Panc1 (cell line): ENCODE results near the gene DPP8. TPM values are rescaled to one million over a fixed set of nuclear protein-coding genes. Genes with fewer than 3 reads are reported as not detected.
"Not testable (repeated sequence)": the region's sequence is repeated elsewhere in the genome, so short reads cannot be mapped to it uniquely, and the experiment has no call there.

ENCODE experiments used
- ATAC-seq: fragments of 200-7000 bp; cut with Tn5 transposase; 2 replicates; pipeline ENCODE4 v1.9.1; 2020; ENCODE audit warnings: mild to moderate bottlenecking, moderate library complexity
- BruUV-seq: library from RNA; stranded (reverse); fragments of 400-500 nt; replicated peaks from 2 replicates; lab custom pipeline; 2021; lab: Mats Ljungman, UMichigan
- CTCF ChIA-PET: fragments of 300-600 bp; sonication (Branson Sonifier 250); formaldehyde crosslinking; loops from one replicate; lab custom pipeline; 2022; ENCODE audit warnings: antibody characterized with exemption; lab: Charles Lee
- POLR2A ChIA-PET: fragments of 300-600 bp; sonication (Branson Sonifier 250); formaldehyde crosslinking; loops from one replicate; lab custom pipeline; 2022; ENCODE audit warnings: antibody characterized with exemption; lab: Charles Lee
- DNase-seq: peaks from one replicate; pipeline ENCODE4 v3.0.0-alpha.2; 2010; ENCODE audit warnings: low read depth, low spot score
- H3K27ac ChIP-seq: 2 replicates; pipeline ENCODE4 v1.5.1; 2011; ENCODE audit warnings: mild to moderate bottlenecking, low read length, inconsistent platforms
- H3K27me3 ChIP-seq: fragments of 200-500 bp; sonication (Bioruptor generic); 2 replicates; pipeline ENCODE4 v1.6.0; 2014; ENCODE audit warnings: low read length, inconsistent platforms; ENCODE audit not compliant: control insufficient read depth, insufficient read depth
- H3K36me3 ChIP-seq: fragments of 200-500 bp; sonication (Bioruptor generic); 2 replicates; pipeline ENCODE4 v1.5.1; 2014; ENCODE audit warnings: inconsistent platforms, mild to moderate bottlenecking, low read length, moderate library complexity; ENCODE audit not compliant: control insufficient read depth, insufficient read depth
- H3K4me1 ChIP-seq: 2 replicates; pipeline ENCODE4 v1.5.1; 2011; ENCODE audit warnings: inconsistent platforms, mild to moderate bottlenecking, low read length, moderate library complexity; ENCODE audit not compliant: control insufficient read depth, insufficient read depth
- H3K4me3 ChIP-seq, 2 experiments: 2 replicates each; pipeline ENCODE4 v1.5.1; 2011 to 2012; ENCODE audit warnings: low read depth in 2 of 2, low read length in 2 of 2, mild to moderate bottlenecking in 2 of 2, inconsistent platforms in 1 of 2, moderate library complexity in 1 of 2
- H3K9me3 ChIP-seq: fragments of 200-500 bp; sonication (Bioruptor generic); 2 replicates; pipeline ENCODE4 v1.5.1; 2014; ENCODE audit warnings: low read depth, mild to moderate bottlenecking, inconsistent platforms, low read length, moderate library complexity; ENCODE audit not compliant: control insufficient read depth, insufficient read depth
- POLR2AphosphoS5 ChIP-seq: IDR thresholded peaks from 2 replicates; pipeline ENCODE4 v1.6.1; 2012; ENCODE audit warnings: mild to moderate bottlenecking, low read depth, low read length, moderate library complexity
- REST ChIP-seq, 2 experiments: IDR thresholded peaks; 2 replicates each; pipeline ENCODE4 v1.6.1; 2011 to 2012; ENCODE audit warnings: low read depth in 2 of 2, control low read depth in 1 of 2, low read length in 1 of 2, mild to moderate bottlenecking in 1 of 2, moderate library complexity in 1 of 2; ENCODE audit not compliant: insufficient read depth in 1 of 2
- SIN3A ChIP-seq: IDR thresholded peaks from 2 replicates; pipeline ENCODE4 v1.6.1; 2012; ENCODE audit warnings: low read depth, mild to moderate bottlenecking, low read length, moderate library complexity, borderline replicate concordance; ENCODE audit not compliant: insufficient read depth
- in situ Hi-C: cut with HindIII; loops from 2 replicates; pipeline ENCODE4 v1.10.0; 2016; ENCODE audit warnings: low sequenced_read_pairs, low pct_unique_long_range_greater_than_20kb
- intact Hi-C: fragments of 100-400 bp; cut with micrococcal nuclease; formaldehyde crosslinking; loops from one replicate; pipeline ENCODE4 v1.10.0; 2022; ENCODE audit not compliant: unreplicated experiment
- total RNA-seq: library from RNA; stranded (reverse); gene quantifications from one replicate; pipeline ENCODE4 v1.2.1, GENCODE V29; 2021; ENCODE audit not compliant: unreplicated experiment
- TF ChIP-seq, protein P1 (sequence below): fragments of 450-650 bp; IDR thresholded peaks from 2 replicates; pipeline ENCODE4 v1.5.1; 2017; ENCODE audit warnings: mild to moderate bottlenecking

The DPP8 gene
- total RNA-seq, 1 experiment from 2014 or later = 36.2 TPM

GRCh38 chr15:65556622-65557021 is 39.1 kb upstream of the DPP8 start:
- POLR2A ChIA-PET = interaction anchor here (0.6 kb wide), 1 partner anchor 18 kb away, joined by 3 read pairs; no protein-coding TSS in a partner anchor
- no peaks in the 10 kb centered on the region for H3K27me3 ChIP-seq
- DNase-seq (no peak), ATAC-seq (no peak)
- CTCF ChIA-PET = no interaction called here
- intact Hi-C loops (no loop called here), in situ Hi-C loops (no loop called here)
- H3K4me1 ChIP-seq = no peaks in the 10 kb centered on the region; the same call in 1 of the 2 replicates
- no peak for TF ChIP-seq REST (IDR thresholded peaks at IDR 0.05; ENCODE audit: insufficient read depth in 1 of 2, low read depth in 2 of 2, low read length in 1 of 2)
- TF ChIP-seq, protein P1, sequence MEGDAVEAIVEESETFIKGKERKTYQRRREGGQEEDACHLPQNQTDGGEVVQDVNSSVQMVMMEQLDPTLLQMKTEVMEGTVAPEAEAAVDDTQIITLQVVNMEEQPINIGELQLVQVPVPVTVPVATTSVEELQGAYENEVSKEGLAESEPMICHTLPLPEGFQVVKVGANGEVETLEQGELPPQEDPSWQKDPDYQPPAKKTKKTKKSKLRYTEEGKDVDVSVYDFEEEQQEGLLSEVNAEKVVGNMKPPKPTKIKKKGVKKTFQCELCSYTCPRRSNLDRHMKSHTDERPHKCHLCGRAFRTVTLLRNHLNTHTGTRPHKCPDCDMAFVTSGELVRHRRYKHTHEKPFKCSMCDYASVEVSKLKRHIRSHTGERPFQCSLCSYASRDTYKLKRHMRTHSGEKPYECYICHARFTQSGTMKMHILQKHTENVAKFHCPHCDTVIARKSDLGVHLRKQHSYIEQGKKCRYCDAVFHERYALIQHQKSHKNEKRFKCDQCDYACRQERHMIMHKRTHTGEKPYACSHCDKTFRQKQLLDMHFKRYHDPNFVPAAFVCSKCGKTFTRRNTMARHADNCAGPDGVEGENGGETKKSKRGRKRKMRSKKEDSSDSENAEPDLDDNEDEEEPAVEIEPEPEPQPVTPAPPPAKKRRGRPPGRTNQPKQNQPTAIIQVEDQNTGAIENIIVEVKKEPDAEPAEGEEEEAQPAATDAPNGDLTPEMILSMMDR = no peak
- no peak for TF ChIP-seq SIN3A
- TF ChIP-seq POLR2AphosphoS5 = no peak
- peaks cover 13% of the 10 kb centered on the region for H3K36me3 ChIP-seq
- BruUV-seq = no TSS peak
- no peaks in the 10 kb centered on the region for H3K9me3 ChIP-seq
- H3K4me3 ChIP-seq = no peak overlapping the region
- H3K27ac ChIP-seq = no peak overlapping the region

DNA sequence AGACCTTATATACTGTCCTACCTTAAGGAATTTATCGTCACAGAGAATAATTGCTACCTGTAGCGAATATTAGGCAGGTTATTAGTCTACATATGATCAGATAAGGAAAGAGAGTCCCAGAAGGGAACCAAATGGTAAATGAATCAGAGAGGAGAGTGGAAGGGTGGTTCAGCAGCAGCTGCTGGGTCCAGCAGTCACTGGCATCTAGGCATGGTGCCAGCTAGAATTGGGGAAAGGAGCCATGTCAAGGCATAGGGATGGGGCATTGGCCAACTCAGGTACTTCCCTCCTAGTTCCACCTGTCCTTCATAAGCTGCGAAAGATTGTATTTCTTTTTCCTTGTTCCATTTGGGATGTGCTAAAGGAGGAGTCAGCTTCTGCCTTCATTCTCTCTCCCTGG is 36.2 kb upstream of the DPP8 start:
- ChIA-PET CTCF (no interaction called here), POLR2A (no interaction called here)
- no peak for TF ChIP-seq POLR2AphosphoS5
- in situ Hi-C loops = no loop called here
- no TSS peak for BruUV-seq
- H3K27me3 ChIP-seq = no peaks in the 10 kb centered on the region
- no peak overlapping the region for H3K27ac ChIP-seq
- ATAC-seq (no peak), DNase-seq (no peak)
- H3K4me3 ChIP-seq = no peak overlapping the region
- peaks cover 10% of the 10 kb centered on the region for H3K4me1 ChIP-seq
- intact Hi-C loops = no loop called here
- H3K36me3 ChIP-seq = peaks cover 9% of the 10 kb centered on the region
- no peaks in the 10 kb centered on the region for H3K9me3 ChIP-seq

- H3K9me3 ChIP-seq, BruUV-seq, ATAC-seq, CTCF ChIA-PET, H3K4me3 ChIP-seq, H3K27ac ChIP-seq, intact Hi-C loops, DNase-seq, POLR2A ChIA-PET, H3K4me1 ChIP-seq, H3K36me3 ChIP-seq, in situ Hi-C loops, H3K27me3 ChIP-seq: not testable (repeated sequence)
Observed at GRCh38 chr15:65552851-65553250, 35.4 kb upstream of the DPP8 start.
